Sigmoid colon (tissue), 4 donors: ENCODE data around the gene RAB5A.

Experiments used
- CTCF ChIP-seq, 4 experiments: fragments of 450-650 bp in 3 of 4; fragments of 200-600 bp in 1 of 4; IDR thresholded peaks; one replicate each; pipeline ENCODE4 v1.5.1; 2016 to 2019; ENCODE audit warnings: antibody characterized with exemption in 4 of 4, mild to moderate bottlenecking in 3 of 4, moderate library complexity in 2 of 4
- EP300 ChIP-seq, 4 donors: sonication (generic); formaldehyde crosslinking; IDR thresholded peaks; one replicate each; pipeline ENCODE4 v1.6.1; 2017; ENCODE audit warnings: antibody characterized with exemption in 4 of 4
- POLR2A ChIP-seq, 2 donors: fragments of 450-650 bp; IDR thresholded peaks; one replicate each; pipeline ENCODE4 v1.6.1; 2016; ENCODE audit warnings: antibody characterized with exemption in 2 of 2, mild to moderate bottlenecking in 2 of 2, moderate library complexity in 2 of 2

- TF ChIP-seq POLR2A (IDR thresholded peaks at IDR 0.05) (no peak), CTCF (IDR thresholded peaks at IDR 0.05) (no peak), EP300 (IDR thresholded peaks at IDR 0.05) (no peak)
Observed at GRCh38 chr3:20023623-20024405, 76.9 kb downstream of the RAB5A start.
